PC-9 (cell line): Measurements from ENCODE around the gene SHISA7.

Experiments used
- CTCF ChIP-seq: fragments of 200-600 bp; sonication (generic); conservative IDR thresholded peaks from 2 replicates; pipeline ENCODE4 v1.6.1; 2017; ENCODE audit warnings: mixed run types, antibody characterized with exemption, mild to moderate bottlenecking, moderate library complexity
- EZH2 ChIP-seq: fragments of 200-600 bp; sonication (generic); IDR thresholded peaks from 2 replicates; pipeline ENCODE4 v1.8.0; 2017; ENCODE audit warnings: antibody characterized with exemption, low read depth

GRCh38 chr19:55441319-55441691 is 1.8 kb downstream of the SHISA7 start:
- no peak for TF ChIP-seq CTCF
- TF ChIP-seq EZH2, result no peak
